ENCODE data around the gene SIX1.

Gene SIX1

GRCh38 chr14:60648934-60649874, at the start of gene SIX1:
SIX1 (minus strand) TSS chr14:60649477; CDS start chr14:60649189, 288 bp downstream.
- DNase-seq = peak; percentile 77

GRCh38 chr14:60695327-60695726, 46.0 kb upstream of the SIX1 start:
- DNase-seq = no peak

GRCh38 chr14:60691383-60692113, 42.3 kb upstream of the SIX1 start:
- no peak for DNase-seq

GRCh38 chr14:60686865-60687264, 37.6 kb upstream of the SIX1 start:
- DNase-seq = no peak

GRCh38 chr14:60684203-60684602, 34.9 kb upstream of the SIX1 start:
- no peak for DNase-seq

- no peak for DNase-seq
Measured at GRCh38 chr14:60681271-60681670, 32.0 kb upstream of the SIX1 start.

GRCh38 chr14:60680511-60680910, 31.2 kb upstream of the SIX1 start:
- DNase-seq = no peak

- DNase-seq = no peak
Measured at GRCh38 chr14:60679566-60680258, 30.4 kb upstream of the SIX1 start.

GRCh38 chr14:60677701-60678100, 28.4 kb upstream of the SIX1 start:
- no peak for DNase-seq

GRCh38 chr14:60670989-60671388, 21.7 kb upstream of the SIX1 start:
- no peak for DNase-seq

- DNase-seq = no peak
Measured at GRCh38 chr14:60668431-60669112, 19.3 kb upstream of the SIX1 start.

GRCh38 chr14:60665177-60665550, 15.9 kb upstream of the SIX1 start:
- DNase-seq = no peak

- DNase-seq = peak; percentile 33
Measured at GRCh38 chr14:60662982-60663381, 13.7 kb upstream of the SIX1 start.

- no peak for DNase-seq
Measured at GRCh38 chr14:60661721-60662120, 12.4 kb upstream of the SIX1 start.

- DNase-seq = peak; percentile 99
Measured at GRCh38 chr14:60658909-60659585, 9.8 kb upstream of the SIX1 start.

GRCh38 chr14:60658211-60658690, 9.0 kb upstream of the SIX1 start:
- DNase-seq = no peak

GRCh38 chr14:60657456-60658210, 8.4 kb upstream of the SIX1 start:
- DNase-seq = no peak

- DNase-seq = no peak
Measured at GRCh38 chr14:60656686-60657455, 7.6 kb upstream of the SIX1 start.

- DNase-seq = peak; percentile 32
Measured at GRCh38 chr14:60655898-60656685, 6.8 kb upstream of the SIX1 start.
